GM10847 (cell line): ENCODE measurements around the gene FLNB.

Experiments
- POLR2A ChIP-seq: IDR thresholded peaks from 2 replicates; pipeline ENCODE4 v1.6.1; 2011; ENCODE audit not compliant: insufficient read length; ENCODE audit errors: extremely low read depth

The FLNB gene

GRCh38 chr3:58152225-58153015 lies 144.2 kb downstream of the FLNB start:
- no peak for TF ChIP-seq POLR2A

GRCh38 chr3:58153371-58153770 lies 145.1 kb downstream of the FLNB start:
- no peak for TF ChIP-seq POLR2A

- no peak for TF ChIP-seq POLR2A
These were observed 146.6 kb downstream of the FLNB start for GRCh38 chr3:58154626-58155449.

- no peak for TF ChIP-seq POLR2A
These were observed 147.6 kb downstream of the FLNB start for GRCh38 chr3:58155838-58156237.

GRCh38 chr3:58157700-58158099 lies 149.5 kb downstream of the FLNB start:
- TF ChIP-seq POLR2A, result no peak

- TF ChIP-seq POLR2A, result no peak
These were observed 150.4 kb downstream of the FLNB start for GRCh38 chr3:58158442-58159153.

GRCh38 chr3:58160399-58160798 lies 152.2 kb downstream of the FLNB start:
- TF ChIP-seq POLR2A, result no peak

GRCh38 chr3:58161435-58162398 lies 153.5 kb downstream of the FLNB start:
- TF ChIP-seq POLR2A, result no peak

- TF ChIP-seq POLR2A, result no peak
These were observed 155.0 kb downstream of the FLNB start for GRCh38 chr3:58163234-58163633.

- TF ChIP-seq POLR2A, result no peak
These were observed 156.1 kb downstream of the FLNB start for GRCh38 chr3:58164199-58164879.

- no peak for TF ChIP-seq POLR2A
These were observed 156.9 kb downstream of the FLNB start for GRCh38 chr3:58164906-58165821.

GRCh38 chr3:58167431-58168351 lies 159.5 kb downstream of the FLNB start:
- no peak for TF ChIP-seq POLR2A

GRCh38 chr3:58168498-58168897 lies 160.3 kb downstream of the FLNB start:
- no peak for TF ChIP-seq POLR2A
